ENCODE results near the gene ETS1. TPM values are rescaled to one million over a fixed set of nuclear protein-coding genes. Genes with fewer than 3 reads are reported as not detected.

Gene ETS1
- total RNA-seq, 1 experiment from 2014 or later: 66.4 TPM

GRCh38 chr11:128432926-128433325, 154.4 kb downstream of the ETS1 start:
- ChIA-PET POLR2A (no interaction called here), CTCF (interaction anchor here (0.6 kb wide), 1 partner anchor 62 kb away, joined by 12 read pairs; no protein-coding TSS in a partner anchor)
- TF ChIP-seq POLR2AphosphoS5 (IDR thresholded peaks at IDR 0.05; ENCODE audit: low read depth, low read length) (no peak), REST (IDR thresholded peaks at IDR 0.05; ENCODE audit: insufficient read depth in 1 of 2, low read depth in 2 of 2, low read length in 1 of 2) (no peak), TCF7L2 (IDR thresholded peaks at IDR 0.05; ENCODE audit: low read depth, low read length) (no peak), SIN3A (IDR thresholded peaks at IDR 0.05; ENCODE audit: borderline replicate concordance, insufficient read depth, low read depth, low read length) (no peak)
- intact Hi-C loops (cut with micrococcal nuclease; ENCODE audit: unreplicated experiment) (no loop called here), in situ Hi-C loops (cut with HindIII; ENCODE audit: low pct_unique_long_range_greater_than_20kb, low sequenced_read_pairs) (no loop called here)
- DNase-seq (ENCODE audit: low read depth, low spot score): no peak
- BruUV-seq (replicated peaks): no TSS peak
- Histone ChIP-seq H3K4me1 (ENCODE audit: control insufficient read depth, insufficient read depth, low read length) (peaks cover 4% of the 10 kb centered on the region; the same call in 1 of the 2 replicates), H3K36me3 (ENCODE audit: control insufficient read depth, insufficient read depth, low read length) (no peaks in the 10 kb centered on the region), H3K27me3 (ENCODE audit: control insufficient read depth, insufficient read depth, low read length) (no peaks in the 10 kb centered on the region), H3K9me3 (ENCODE audit: control insufficient read depth, insufficient read depth, low read depth, low read length) (no peaks in the 10 kb centered on the region), H3K27ac (ENCODE audit: low read length) (no peak overlapping the region), H3K4me3 (ENCODE audit: low read depth in 2 of 2, low read length in 2 of 2) (no peak overlapping the region)
- ATAC-seq: no peak

- no peaks in the 10 kb centered on the region for H3K36me3 ChIP-seq (ENCODE audit: control insufficient read depth, insufficient read depth, low read length)
- ChIA-PET CTCF (no interaction called here), POLR2A (no interaction called here)
- in situ Hi-C loops (cut with HindIII; ENCODE audit: low pct_unique_long_range_greater_than_20kb, low sequenced_read_pairs): no loop called here
- intact Hi-C loops (cut with micrococcal nuclease; ENCODE audit: unreplicated experiment): no loop called here
- BruUV-seq (replicated peaks): no TSS peak
- no peak for ATAC-seq
- no peaks in the 10 kb centered on the region for H3K27me3 ChIP-seq (ENCODE audit: control insufficient read depth, insufficient read depth, low read length)
- H3K27ac ChIP-seq (ENCODE audit: low read length): no peak overlapping the region
- H3K9me3 ChIP-seq (ENCODE audit: control insufficient read depth, insufficient read depth, low read depth, low read length): no peaks in the 10 kb centered on the region
- no peaks in the 10 kb centered on the region for H3K4me1 ChIP-seq (ENCODE audit: control insufficient read depth, insufficient read depth, low read length)
- no peak for DNase-seq (ENCODE audit: low read depth, low spot score)
- TF ChIP-seq REST (IDR thresholded peaks at IDR 0.05; ENCODE audit: insufficient read depth in 1 of 2, low read depth in 2 of 2, low read length in 1 of 2): no peak
- TF ChIP-seq SIN3A (IDR thresholded peaks at IDR 0.05; ENCODE audit: borderline replicate concordance, insufficient read depth, low read depth, low read length): no peak
- no peak for TF ChIP-seq TCF7L2 (IDR thresholded peaks at IDR 0.05; ENCODE audit: low read depth, low read length)
- no peak overlapping the region for H3K4me3 ChIP-seq (ENCODE audit: low read depth in 2 of 2, low read length in 2 of 2)
Observed at GRCh38 chr11:128431931-128432330, 155.4 kb downstream of the ETS1 start.

GRCh38 chr11:128428935-128429334, 158.4 kb downstream of the ETS1 start:
- H3K27ac ChIP-seq (ENCODE audit: low read length): no peak overlapping the region
- no peaks in the 10 kb centered on the region for H3K4me1 ChIP-seq (ENCODE audit: control insufficient read depth, insufficient read depth, low read length)
- TF ChIP-seq REST (IDR thresholded peaks at IDR 0.05; ENCODE audit: insufficient read depth in 1 of 2, low read depth in 2 of 2, low read length in 1 of 2) (no peak), TCF7L2 (IDR thresholded peaks at IDR 0.05; ENCODE audit: low read depth, low read length) (no peak), SIN3A (IDR thresholded peaks at IDR 0.05; ENCODE audit: borderline replicate concordance, insufficient read depth, low read depth, low read length) (no peak), CTCF (IDR thresholded peaks at IDR 0.05) (no peak), POLR2AphosphoS5 (IDR thresholded peaks at IDR 0.05; ENCODE audit: low read depth, low read length) (no peak)
- CTCF ChIA-PET: no interaction called here
- ATAC-seq: no peak
- no peaks in the 10 kb centered on the region for H3K9me3 ChIP-seq (ENCODE audit: control insufficient read depth, insufficient read depth, low read depth, low read length)
- H3K4me3 ChIP-seq (ENCODE audit: low read depth in 2 of 2, low read length in 2 of 2): no peak overlapping the region
- no peaks in the 10 kb centered on the region for H3K36me3 ChIP-seq (ENCODE audit: control insufficient read depth, insufficient read depth, low read length)
- in situ Hi-C loops (cut with HindIII; ENCODE audit: low pct_unique_long_range_greater_than_20kb, low sequenced_read_pairs) (no loop called here), intact Hi-C loops (cut with micrococcal nuclease; ENCODE audit: unreplicated experiment) (no loop called here)
- DNase-seq (ENCODE audit: low read depth, low spot score): no peak
- POLR2A ChIA-PET: no interaction called here
- BruUV-seq (replicated peaks): no TSS peak
- no peaks in the 10 kb centered on the region for H3K27me3 ChIP-seq (ENCODE audit: control insufficient read depth, insufficient read depth, low read length)
